Endothelial cell of umbilical vein (primary cell): ENCODE results near the gene GATA6. TPM values are rescaled to one million over a fixed set of nuclear protein-coding genes. Genes with fewer than 3 reads are reported as not detected.
"Not testable (repeated sequence)": the region's sequence is repeated elsewhere in the genome, so short reads cannot be mapped to it uniquely, and the experiment has no call there.

Experiments
- BruUV-seq: library from RNA; stranded (reverse); fragments of 400-500 nt; replicated peaks from 2 replicates; lab custom pipeline; 2021; lab: Mats Ljungman, UMichigan
- CTCF ChIA-PET: fragments of 300-600, 350-600 bp; sonication (Branson Sonifier 250); formaldehyde crosslinking; loops from one replicate; lab custom pipeline; 2021; ENCODE audit warnings: antibody characterized with exemption, inconsistent platforms; lab: Charles Lee
- POLR2A ChIA-PET: fragments of 300-600, 350-600 bp; sonication (Branson Sonifier 250); formaldehyde crosslinking; loops from one replicate; lab custom pipeline; 2021; ENCODE audit warnings: antibody characterized with exemption, inconsistent platforms; lab: Charles Lee
- DNase-seq: peaks from one replicate; pipeline ENCODE4 v3.0.0-alpha.2; 2011; ENCODE audit warnings: low read depth, low spot score
- FAIRE-seq: peaks from 2 replicates; lab custom pipeline; 2011; peaks lifted over from hg19 to GRCh38; lab: Jason Lieb, UNC
- H2AFZ ChIP-seq: 2 replicates; pipeline ENCODE4 v1.6.0; 2012; ENCODE audit warnings: low read depth, low read length, control low read depth, inconsistent platforms
- H3K27ac ChIP-seq: 2 replicates; pipeline ENCODE4 v1.5.1; 2011; ENCODE audit warnings: low read depth, mild to moderate bottlenecking, control low read depth, low read length, moderate library complexity; ENCODE audit not compliant: insufficient read depth
- H3K27me3 ChIP-seq, 2 experiments: 2 replicates each; pipeline versions ENCODE4 v1.6.0 to v1.6.1; 2011; ENCODE audit warnings: low read length in 2 of 2, mixed read lengths in 1 of 2; ENCODE audit not compliant: control insufficient read depth in 2 of 2, insufficient read depth in 2 of 2
- H3K36me3 ChIP-seq, 2 experiments: 2 replicates in 1 of 2; 3 replicates in 1 of 2; pipeline ENCODE4 v1.5.1; 2011; ENCODE audit warnings: low read length in 2 of 2, mild to moderate bottlenecking in 1 of 2, moderate library complexity in 1 of 2; ENCODE audit not compliant: control insufficient read depth in 2 of 2, insufficient read depth in 2 of 2; ENCODE audit errors: extremely low read depth in 1 of 2
- H3K4me1 ChIP-seq: 3 replicates; pipeline ENCODE4 v1.5.1; 2011; ENCODE audit warnings: mild to moderate bottlenecking, low read length; ENCODE audit not compliant: control insufficient read depth, insufficient read depth; ENCODE audit errors: extremely low read depth
- H3K4me2 ChIP-seq: 2 replicates; pipeline ENCODE4 v1.6.1; 2011; ENCODE audit warnings: low read length, control low read depth, mixed read lengths; ENCODE audit not compliant: insufficient read depth
- H3K4me3 ChIP-seq, 3 experiments: fragments of 200-600 bp in 1 of 3; sonication (generic), shearing (Covaris generic) in 1 of 3; replicated peaks in 1 of 3; 2 replicates each; pipeline ENCODE4 v1.5.1; 2011 to 2016; ENCODE audit warnings: control low read depth in 3 of 3, low read length in 3 of 3, mild to moderate bottlenecking in 2 of 3, inconsistent platforms in 1 of 3, low read depth in 1 of 3, moderate library complexity in 1 of 3; ENCODE audit not compliant: insufficient read depth in 1 of 3
- H3K79me2 ChIP-seq: 2 replicates; pipeline ENCODE4 v1.6.0; 2012; ENCODE audit warnings: low read length, inconsistent platforms; ENCODE audit not compliant: control insufficient read depth, insufficient read depth
- H3K9ac ChIP-seq: replicated peaks from 2 replicates; pipeline ENCODE3; 2011; ENCODE audit warnings: low read length, control low read depth; ENCODE audit not compliant: insufficient read depth; ENCODE audit errors: extremely low read depth
- H3K9me1 ChIP-seq: replicated peaks from 3 replicates; pipeline ENCODE4 v1.6.0; 2011; ENCODE audit warnings: mild to moderate bottlenecking, low read length; ENCODE audit not compliant: control insufficient read depth, insufficient read depth; ENCODE audit errors: extremely low read depth
- H3K9me3 ChIP-seq: replicated peaks from 2 replicates; pipeline ENCODE4 v1.5.1; 2012; ENCODE audit warnings: low read length, inconsistent platforms; ENCODE audit not compliant: control insufficient read depth, insufficient read depth
- H4K20me1 ChIP-seq: replicated peaks from 2 replicates; pipeline ENCODE3; 2011; ENCODE audit warnings: mild to moderate bottlenecking, low read length; ENCODE audit not compliant: control insufficient read depth, insufficient read depth; ENCODE audit errors: extremely low read depth
- EZH2 ChIP-seq: IDR thresholded peaks from 2 replicates; pipeline ENCODE4 v1.6.1; 2012; ENCODE audit warnings: borderline replicate concordance, low read depth, mild to moderate bottlenecking, moderate library complexity, low read length, inconsistent platforms; ENCODE audit not compliant: severe bottlenecking
- FOS ChIP-seq: IDR thresholded peaks from 2 replicates; pipeline ENCODE4 v1.6.1; 2011; ENCODE audit warnings: mild to moderate bottlenecking, low read length, moderate library complexity, borderline replicate concordance; ENCODE audit not compliant: insufficient read depth
- GATA2 ChIP-seq: IDR thresholded peaks from 2 replicates; pipeline ENCODE4 v1.7.0; 2011; ENCODE audit warnings: low read depth, mild to moderate bottlenecking, moderate library complexity, mixed read lengths, low read length; ENCODE audit not compliant: insufficient read length, insufficient read depth
- MYC ChIP-seq: IDR thresholded peaks from one replicate; pipeline ENCODE4 v1.6.1; 2011; ENCODE audit warnings: mild to moderate bottlenecking, low read depth, low read length
- POLR2A ChIP-seq: IDR thresholded peaks from 2 replicates; pipeline ENCODE4 v1.6.1; 2012; ENCODE audit warnings: low read depth, mild to moderate bottlenecking, control low read depth, low read length
- POLR2AphosphoS5 ChIP-seq: IDR thresholded peaks from 2 replicates; pipeline ENCODE4 v1.6.1; 2012; ENCODE audit warnings: low read depth, mild to moderate bottlenecking, control low read depth, low read length, moderate library complexity; ENCODE audit not compliant: insufficient read depth
- dilution Hi-C: fragments of 300-500 bp; cut with MboI; formaldehyde crosslinking; loops from one replicate; pipeline ENCODE4 v1.15.0; 2019; ENCODE audit warnings: low sequenced_read_pairs; ENCODE audit not compliant: extremely low pct_ligation_motif_present
- intact Hi-C: fragments of 100-400 bp; cut with micrococcal nuclease; formaldehyde crosslinking; loops from one replicate; pipeline ENCODE4 v1.10.0; 2022
- polyA plus RNA-seq, 4 experiments: library from polyadenylated mRNA; depleted of rRNA in 3 of 4; stranded (reverse) in 3 of 4; unstranded in 1 of 4; fragments of >200 nt; gene quantifications; 2 replicates each; pipeline versions ENCODE4 v1.2.1 to v1.2.3, GENCODE V29; 2011 to 2012; ENCODE audit warnings: missing spikeins in 1 of 4
- total RNA-seq: library from RNA; stranded (reverse); gene quantifications from 2 replicates; pipeline ENCODE4 v1.2.3, GENCODE V29; 2021

The GATA6 gene
- total and polyA plus RNA-seq, 2 donors (not counting 3 experiments of a cell fraction or from before 2014, with no cell fraction given), result 4.1 to 14.6 TPM

- DNase-seq (no peak), FAIRE-seq (no peak)
- H3K27ac ChIP-seq, result no peak overlapping the region
- ChIA-PET CTCF (interaction anchor here (3.2 kb wide), 1 partner anchor 12 kb away, joined by 7 read pairs; no protein-coding TSS in a partner anchor), POLR2A (no interaction called here)
- no peak overlapping the region for H2AFZ ChIP-seq
- no peaks in the 10 kb centered on the region for H3K9me3 ChIP-seq
- H3K9ac ChIP-seq, result no peak overlapping the region
- H3K4me3 ChIP-seq, result no peak overlapping the region
- no peak for TF ChIP-seq GATA2
- no peak for TF ChIP-seq MYC
- TF ChIP-seq FOS, result no peak
- TF ChIP-seq POLR2AphosphoS5, result no peak
- TF ChIP-seq EZH2, result no peak
- TF ChIP-seq POLR2A, result no peak
- peaks cover 0 to 2% of the 10 kb centered on the region in 2 experiments for H3K36me3 ChIP-seq
- no peaks in the 10 kb centered on the region for H3K27me3 ChIP-seq
- no peak overlapping the region for H3K4me2 ChIP-seq
- H3K9me1 ChIP-seq, result no peaks in the 10 kb centered on the region
- dilution Hi-C loops (loop anchor here (25.0 kb wide), 1 partner anchor 242 kb away; no protein-coding TSS in a partner anchor), intact Hi-C loops (no loop called here)
- no peaks in the 10 kb centered on the region for H4K20me1 ChIP-seq
- peaks cover 54% of the 10 kb centered on the region for H3K4me1 ChIP-seq
- peaks cover 57% of the 10 kb centered on the region for H3K79me2 ChIP-seq
- BruUV-seq, result no TSS peak
These were observed 25.7 kb downstream of the GATA6 start for GRCh38 chr18:22195052-22195451.

- FAIRE-seq, H3K9me1 ChIP-seq, H4K20me1 ChIP-seq, H3K27me3 ChIP-seq, DNase-seq, H3K27ac ChIP-seq, BruUV-seq, POLR2A ChIA-PET, intact Hi-C loops, H3K9me3 ChIP-seq, H3K9ac ChIP-seq, H3K4me2 ChIP-seq, H2AFZ ChIP-seq, H3K4me3 ChIP-seq, H3K36me3 ChIP-seq: not testable (repeated sequence)
- CTCF ChIA-PET, result interaction anchor here (0.9 to 3.2 kb wide), 5 partner anchors 10 to 366 kb away, joined by 3 to 7 read pairs (median 4); no protein-coding TSS in a partner anchor
- H3K79me2 ChIP-seq, result peaks cover 55% of the 10 kb centered on the region
- dilution Hi-C loops, result loop anchor here (25.0 kb wide), 1 partner anchor 240 kb away; no protein-coding TSS in a partner anchor
- peaks cover 36% of the 10 kb centered on the region for H3K4me1 ChIP-seq
These were observed 27.6 kb downstream of the GATA6 start for GRCh38 chr18:22196943-22197342.
